Hepatic stellate cell (primary cell): ENCODE data around the gene ASB16.

Experiments
- DNase-seq: peaks from one replicate; pipeline ENCODE4 v3.0.0; 2011; ENCODE audit warnings: low spot score

Gene ASB16

DNA sequence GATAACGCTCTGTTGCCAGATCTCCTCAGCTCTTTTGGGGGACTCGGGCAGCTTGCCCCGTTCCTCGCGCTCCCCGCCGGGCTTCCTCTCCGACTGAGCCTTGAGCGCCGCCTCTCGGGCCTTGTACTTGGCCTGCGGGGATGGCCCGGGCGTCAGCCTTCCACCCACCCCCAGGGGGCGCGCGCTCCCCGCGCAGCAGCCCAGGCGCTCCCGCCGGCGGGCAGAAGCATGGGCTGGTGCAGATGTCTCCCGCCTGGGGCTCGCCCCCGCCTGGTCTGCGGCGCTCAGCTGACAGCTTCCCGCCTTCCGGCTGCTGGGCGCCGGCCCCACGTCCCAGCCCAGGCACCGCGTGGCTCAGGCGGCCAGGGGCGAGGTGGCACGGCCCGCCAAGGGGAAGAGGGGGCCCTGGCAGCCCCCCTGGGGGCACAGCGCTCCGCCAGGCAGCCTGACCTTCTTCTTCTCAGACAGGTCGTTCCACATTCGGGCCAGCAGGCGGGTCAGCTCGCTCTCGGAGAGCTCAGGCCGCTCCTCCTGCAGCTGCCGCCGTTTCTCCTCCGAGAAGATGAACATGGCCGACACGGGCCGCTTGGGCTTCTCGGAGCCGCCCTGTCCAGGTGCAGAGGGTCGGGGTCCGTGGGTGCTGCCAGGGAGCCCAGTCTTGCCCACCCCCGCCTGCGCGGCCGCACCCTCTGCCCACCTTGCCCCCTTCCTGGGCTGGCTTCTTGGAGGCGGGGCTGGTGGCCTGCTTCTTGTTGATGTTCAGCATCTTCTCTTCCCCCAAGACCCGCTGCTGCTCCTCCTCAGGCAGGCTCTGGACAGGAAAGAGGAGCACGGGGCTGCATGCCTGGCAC is 40.1 kb downstream of the ASB16 start:
- DNase-seq: peak; percentile 94

GRCh38 chr17:44211281-44212265 is 41.1 kb downstream of the ASB16 start:
- no peak for DNase-seq

DNA sequence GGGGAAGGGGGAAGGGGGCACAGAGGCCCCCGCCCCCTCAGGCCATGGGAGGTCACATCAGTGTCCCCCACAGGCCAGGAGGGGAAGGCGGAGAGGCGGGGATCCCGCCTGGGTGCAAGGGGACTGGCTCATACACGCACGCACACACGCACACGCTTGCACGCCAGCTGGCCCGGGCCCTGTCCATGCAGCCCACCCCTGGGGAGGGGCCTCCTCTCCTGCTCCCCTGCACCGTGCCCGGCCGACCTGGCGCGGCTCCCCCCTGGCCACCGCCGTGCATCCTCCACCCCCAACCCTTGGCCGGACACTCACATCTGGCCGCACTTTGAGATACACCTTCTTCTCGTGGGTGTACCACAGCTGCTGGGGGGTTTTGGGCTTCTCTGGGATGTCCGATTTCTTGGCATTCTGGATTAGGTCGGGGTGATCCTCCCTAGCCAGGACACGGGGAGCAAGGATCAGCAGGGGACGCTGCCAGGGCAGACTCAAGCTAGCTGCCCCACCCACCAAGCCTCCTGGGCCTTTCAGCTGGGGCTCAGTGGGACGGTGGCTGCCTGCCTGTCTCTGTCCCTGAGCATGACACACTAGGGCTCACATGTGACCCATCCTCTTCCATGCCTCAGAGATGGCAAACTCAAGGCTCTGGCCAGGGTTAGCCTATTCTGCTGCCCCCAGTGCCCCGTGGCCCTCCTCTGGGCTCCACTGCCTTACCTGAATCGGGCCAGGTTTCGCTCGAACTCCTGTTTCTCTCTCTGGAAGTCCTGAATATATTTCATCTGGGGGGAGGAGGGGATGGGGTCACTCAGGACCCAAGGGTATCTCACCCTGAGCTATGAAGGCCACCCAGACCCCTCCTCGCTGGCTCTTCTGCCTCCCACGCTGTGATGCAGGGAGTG is 42.3 kb downstream of the ASB16 start:
- no peak for DNase-seq

- DNase-seq: no peak
Observed at GRCh38 chr17:44213403-44214229, 43.1 kb downstream of the ASB16 start.

DNA sequence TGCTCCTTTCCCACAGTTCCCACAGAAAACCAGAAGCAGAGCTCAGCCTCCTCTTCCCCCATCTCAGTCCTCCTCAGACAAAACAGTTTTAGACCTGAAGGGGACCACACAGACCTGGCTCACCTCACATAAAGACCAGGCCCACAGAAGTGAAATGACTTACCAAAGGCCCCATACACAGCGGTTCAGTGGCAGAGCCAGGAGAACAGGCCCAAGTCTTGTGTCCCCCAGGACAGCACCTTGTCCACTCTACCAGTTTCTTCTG is 43.7 kb downstream of the ASB16 start:
- DNase-seq: no peak

GRCh38 chr17:44214896-44215295 is 44.4 kb downstream of the ASB16 start:
- DNase-seq: no peak

- DNase-seq: no peak
Observed at GRCh38 chr17:44216173-44216572, 45.7 kb downstream of the ASB16 start.

GRCh38 chr17:44216694-44217093 is 46.2 kb downstream of the ASB16 start:
- no peak for DNase-seq

DNA sequence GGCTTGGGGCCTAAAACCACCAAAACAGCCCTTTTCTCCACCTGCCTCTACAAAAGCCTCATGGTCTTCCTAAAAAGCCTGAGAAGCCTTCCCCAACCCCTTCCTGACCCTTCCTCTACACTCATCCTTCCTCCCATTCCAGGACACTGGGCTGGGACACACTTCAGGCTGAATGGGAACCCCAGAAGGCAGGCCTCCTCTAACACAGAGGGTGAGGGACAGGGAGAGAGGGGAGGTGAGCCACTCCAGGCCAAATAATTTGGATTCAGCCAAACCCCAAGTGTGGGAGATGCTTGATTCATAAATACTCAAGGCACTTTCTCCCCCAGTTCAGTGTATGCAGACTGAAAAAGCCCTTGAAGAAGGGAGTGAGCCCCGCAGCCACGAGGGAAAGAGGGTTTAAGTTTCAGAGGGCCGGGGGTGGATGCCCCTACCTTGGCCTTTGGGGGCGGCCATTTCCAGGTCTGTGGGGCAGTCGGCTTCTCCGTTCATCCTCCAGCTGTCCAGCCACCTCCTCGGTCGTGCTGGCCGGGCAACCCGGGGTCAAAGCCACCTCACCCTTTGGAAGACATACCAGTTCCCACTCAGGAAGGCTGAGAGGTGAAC is 47.3 kb downstream of the ASB16 start:
- DNase-seq: no peak

DNA sequence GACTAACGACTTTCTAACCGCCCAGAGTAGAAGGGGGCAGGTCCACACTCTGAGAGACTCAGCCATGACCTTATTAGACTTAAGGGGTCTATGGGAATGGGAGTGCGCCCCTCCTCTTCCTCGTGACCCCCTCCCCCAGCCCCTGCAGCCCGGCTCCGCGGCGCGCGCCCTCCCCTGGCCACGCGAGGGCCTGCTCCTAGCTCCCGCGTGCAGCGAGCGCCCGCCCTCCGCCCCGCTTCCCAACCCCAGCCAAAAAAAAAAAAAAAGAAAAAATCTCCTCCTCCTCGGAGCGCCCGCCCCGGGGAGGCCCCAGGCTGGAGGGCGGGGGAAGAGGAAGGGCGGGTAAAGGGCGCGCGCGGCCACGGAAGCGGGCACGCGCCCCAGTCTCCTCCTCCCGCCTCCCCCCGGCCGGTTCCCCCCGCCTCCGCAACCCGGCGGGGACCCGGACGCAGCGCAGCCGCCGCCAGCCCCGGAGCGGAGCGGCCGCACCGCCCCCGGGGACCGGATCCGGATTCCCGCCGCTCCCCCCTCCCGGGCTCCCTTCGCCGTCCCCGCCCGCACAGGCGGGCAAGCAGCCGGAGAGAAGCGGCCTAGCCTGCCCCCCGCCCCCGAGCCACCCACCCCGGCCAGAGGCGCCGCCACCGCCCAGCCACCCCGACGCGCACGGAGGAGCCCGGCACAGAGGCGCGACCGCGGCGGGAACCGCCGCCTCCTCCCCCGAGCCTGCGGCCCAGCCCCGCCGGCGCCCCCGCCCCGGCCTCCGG is 48.0 kb downstream of the ASB16 start:
- peak; percentile 87 for DNase-seq

GRCh38 chr17:44219108-44219615 is 48.7 kb downstream of the ASB16 start:
- DNase-seq: peak; percentile 81

- peak; percentile 52 for DNase-seq
Observed at GRCh38 chr17:44219616-44220212, 49.2 kb downstream of the ASB16 start, which contains the start of gene UBTF. UBTF (minus strand) TSS chr17:44219675; CDS start chr17:44218229, 1,446 bp downstream.

GRCh38 chr17:44220213-44221083 is 49.9 kb downstream of the ASB16 start:
- peak; percentile 63 for DNase-seq

- peak; percentile 82 for DNase-seq
Observed at GRCh38 chr17:44221084-44221861, 50.8 kb downstream of the ASB16 start.

GRCh38 chr17:44221862-44222111 is 51.3 kb downstream of the ASB16 start:
- DNase-seq: peak; percentile 25

DNA sequence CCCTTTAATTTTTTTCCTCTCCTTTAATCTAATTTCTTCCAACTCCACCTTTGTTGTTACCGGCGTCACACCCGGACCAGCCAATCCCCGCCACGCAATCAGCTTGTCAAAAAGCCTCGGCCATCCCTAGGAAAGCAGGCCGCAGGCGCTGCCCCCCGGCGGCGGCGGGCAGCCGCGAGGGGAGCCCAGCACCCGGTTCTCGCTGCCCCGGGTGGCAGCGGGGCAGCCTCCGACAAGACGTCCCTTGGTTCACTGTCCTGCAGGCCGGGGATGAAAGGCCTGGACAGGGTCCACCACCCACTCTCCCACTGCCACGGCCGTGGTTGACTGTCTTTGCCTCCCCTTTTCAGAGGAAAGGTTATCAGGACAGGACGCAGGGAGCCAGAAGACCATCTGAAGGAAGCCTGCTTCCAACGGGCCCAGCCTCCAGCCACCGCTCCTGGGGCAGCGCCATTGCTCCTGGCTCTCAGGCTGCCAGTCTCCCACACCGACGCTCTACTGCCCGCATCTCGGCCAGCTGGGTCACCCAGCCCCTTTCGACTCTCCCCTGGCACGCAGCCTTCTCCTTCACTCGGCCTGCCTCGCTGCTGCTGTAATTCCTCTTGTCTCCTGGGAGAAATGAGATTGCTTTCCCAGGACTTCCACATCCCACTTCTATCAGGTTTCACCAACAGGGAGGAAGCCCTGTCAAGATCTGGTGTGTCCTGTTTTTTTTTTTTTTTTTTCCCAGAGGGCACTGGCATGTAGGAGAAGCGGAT is 51.8 kb downstream of the ASB16 start:
- peak; percentile 83 for DNase-seq

DNA sequence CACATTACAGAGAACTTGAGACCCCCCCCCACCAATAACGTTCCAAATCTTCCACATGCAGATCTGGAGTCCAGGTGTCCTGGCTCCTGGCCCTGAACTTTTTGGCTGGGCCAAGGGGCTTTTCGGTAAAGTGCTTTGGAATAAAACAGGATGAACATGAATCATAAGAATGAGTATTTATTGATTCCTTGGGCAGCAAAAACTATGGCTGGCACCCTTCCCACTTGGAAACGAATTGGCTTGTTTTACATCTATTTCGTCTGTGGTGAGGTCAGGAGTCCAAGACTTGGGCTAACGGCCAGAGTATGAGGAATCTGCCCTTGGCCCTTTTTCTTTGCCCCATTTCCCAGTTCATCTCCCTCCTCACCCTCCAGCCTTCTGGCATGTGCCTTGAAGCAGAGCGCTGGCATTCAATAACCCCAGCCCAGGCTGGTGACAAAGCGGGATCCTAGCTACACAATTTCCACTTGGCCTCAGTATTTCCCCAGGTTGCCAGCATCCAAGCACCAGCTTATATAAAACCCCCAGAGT is 53.1 kb downstream of the ASB16 start:
- DNase-seq: no peak
